ENCODE results near the gene TMC6.

Gene TMC6

DNA sequence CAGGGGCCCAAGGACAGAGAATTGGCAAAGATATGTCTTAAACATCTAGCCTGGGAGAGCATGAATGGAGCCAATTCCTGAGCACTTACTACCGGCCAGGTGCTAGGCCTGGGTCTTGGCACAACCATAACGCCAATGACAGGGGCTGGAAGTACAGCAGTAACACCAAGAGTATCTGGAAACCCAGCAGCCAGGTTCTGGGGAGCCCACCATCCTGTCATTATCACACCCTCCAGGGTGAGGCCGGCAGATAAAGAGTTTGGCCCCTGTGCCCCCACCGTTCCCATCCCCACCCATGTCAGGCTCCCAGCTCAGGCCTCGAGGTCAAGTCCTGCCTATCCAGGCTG lies 1.5 kb upstream of the TMC6 start:
- H3K27ac ChIP-seq: peak overlapping the region; percentile 98
- H3K4me1 ChIP-seq (ENCODE audit: control insufficient read depth in 1 of 2, insufficient read depth in 1 of 2, low read depth in 1 of 2, low read length in 1 of 2): peaks cover 87 to 92% of the 10 kb centered on the region in 2 experiments
- no peaks in the 10 kb centered on the region for H3K9me3 ChIP-seq
- H3K4me3 ChIP-seq (ENCODE audit: low read depth in 1 of 2, low read length in 1 of 2): peak overlapping the region; percentile 80 to 87
- H3K36me3 ChIP-seq: peaks cover 38% of the 10 kb centered on the region
- TF ChIP-seq, protein P1, sequence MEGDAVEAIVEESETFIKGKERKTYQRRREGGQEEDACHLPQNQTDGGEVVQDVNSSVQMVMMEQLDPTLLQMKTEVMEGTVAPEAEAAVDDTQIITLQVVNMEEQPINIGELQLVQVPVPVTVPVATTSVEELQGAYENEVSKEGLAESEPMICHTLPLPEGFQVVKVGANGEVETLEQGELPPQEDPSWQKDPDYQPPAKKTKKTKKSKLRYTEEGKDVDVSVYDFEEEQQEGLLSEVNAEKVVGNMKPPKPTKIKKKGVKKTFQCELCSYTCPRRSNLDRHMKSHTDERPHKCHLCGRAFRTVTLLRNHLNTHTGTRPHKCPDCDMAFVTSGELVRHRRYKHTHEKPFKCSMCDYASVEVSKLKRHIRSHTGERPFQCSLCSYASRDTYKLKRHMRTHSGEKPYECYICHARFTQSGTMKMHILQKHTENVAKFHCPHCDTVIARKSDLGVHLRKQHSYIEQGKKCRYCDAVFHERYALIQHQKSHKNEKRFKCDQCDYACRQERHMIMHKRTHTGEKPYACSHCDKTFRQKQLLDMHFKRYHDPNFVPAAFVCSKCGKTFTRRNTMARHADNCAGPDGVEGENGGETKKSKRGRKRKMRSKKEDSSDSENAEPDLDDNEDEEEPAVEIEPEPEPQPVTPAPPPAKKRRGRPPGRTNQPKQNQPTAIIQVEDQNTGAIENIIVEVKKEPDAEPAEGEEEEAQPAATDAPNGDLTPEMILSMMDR (IDR thresholded peaks at IDR 0.05): no peak
- H3K27me3 ChIP-seq: no peaks in the 10 kb centered on the region

DNA sequence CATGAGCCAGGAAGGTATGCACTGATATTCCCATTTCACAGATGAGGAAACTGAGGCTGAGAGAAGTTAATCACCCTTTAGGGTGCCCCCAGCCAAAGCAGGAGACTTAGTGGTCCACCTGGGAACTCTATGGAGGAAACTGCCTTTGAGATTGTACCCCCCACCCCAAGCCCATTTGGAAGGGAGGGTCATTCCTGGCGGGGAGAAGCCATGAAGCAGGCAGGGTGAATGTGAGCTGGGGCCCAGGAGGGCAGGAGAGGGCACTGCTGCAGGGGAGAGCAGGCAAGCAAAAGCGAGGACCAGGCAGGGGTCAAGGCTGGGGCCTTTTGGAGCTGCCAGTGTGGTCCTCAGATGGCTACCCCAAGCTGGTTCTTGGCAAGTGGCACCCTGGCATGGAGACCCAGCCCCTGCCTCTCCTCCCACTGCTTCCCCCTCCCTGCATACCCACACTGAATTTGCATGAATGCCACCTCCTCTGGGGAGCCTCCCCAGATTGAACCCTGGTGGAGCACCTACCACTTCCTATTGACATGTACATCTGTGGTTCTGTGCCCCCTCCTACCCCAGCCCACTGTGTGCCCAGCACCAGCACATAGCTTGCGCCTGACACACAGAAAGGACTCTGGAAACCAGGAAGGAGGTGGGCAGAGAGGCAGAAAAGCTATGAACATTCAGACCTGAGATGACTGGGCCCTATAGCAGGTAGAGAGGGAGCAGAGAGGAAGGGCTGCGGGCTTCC lies 965 bp upstream of the TMC6 start:
- Histone ChIP-seq H3K4me1 (ENCODE audit: control insufficient read depth in 1 of 2, insufficient read depth in 1 of 2, low read depth in 1 of 2, low read length in 1 of 2) (peaks cover 87 to 92% of the 10 kb centered on the region in 2 experiments), H3K27ac (peak overlapping the region; percentile 98)

DNA sequence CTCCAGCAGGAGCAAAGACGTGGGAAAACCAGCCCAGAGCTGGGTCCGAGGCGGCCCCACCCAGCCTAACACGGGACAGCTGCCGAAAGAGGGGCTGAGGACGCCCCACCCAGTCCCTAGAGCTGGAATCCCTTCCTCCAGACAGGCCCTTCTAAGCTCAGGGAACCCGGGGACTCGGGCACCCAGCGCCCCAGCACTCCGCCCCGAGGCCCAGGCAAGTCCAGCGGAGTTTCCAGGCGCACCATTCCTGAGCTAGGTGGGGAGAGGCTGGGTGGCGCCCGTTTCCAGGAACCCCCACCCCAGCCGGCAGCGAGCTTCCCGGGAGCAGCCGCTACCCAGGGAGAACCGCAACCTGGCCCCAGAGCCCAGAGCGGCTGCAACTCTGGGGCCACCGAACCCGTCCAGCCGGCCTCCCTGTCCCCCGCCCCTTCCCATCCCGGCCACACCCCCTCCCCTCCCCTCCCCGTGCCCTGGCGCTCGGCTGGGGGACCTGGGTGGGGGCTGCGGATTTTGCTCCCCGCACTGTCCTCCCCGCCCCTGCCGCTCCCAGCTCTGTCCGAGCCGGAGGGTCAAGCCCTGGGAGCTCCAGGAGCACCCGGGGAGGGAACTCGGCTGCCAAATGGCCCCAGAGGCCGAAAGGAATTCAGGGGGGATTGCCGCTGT lies 536 bp downstream of the TMC6 start:
- peak overlapping the region; percentile 80 to 87 for H3K4me3 ChIP-seq (ENCODE audit: low read depth in 1 of 2, low read length in 1 of 2)
- H3K9me3 ChIP-seq: no peaks in the 10 kb centered on the region
- peaks cover 38% of the 10 kb centered on the region for H3K36me3 ChIP-seq
- TF ChIP-seq, protein P1 (IDR thresholded peaks at IDR 0.05): no peak
- H3K27ac ChIP-seq: peak overlapping the region; percentile 98
- H3K27me3 ChIP-seq: no peaks in the 10 kb centered on the region
- peaks cover 81 to 92% of the 10 kb centered on the region in 2 experiments for H3K4me1 ChIP-seq (ENCODE audit: control insufficient read depth in 1 of 2, insufficient read depth in 1 of 2, low read depth in 1 of 2, low read length in 1 of 2)

More for the DNA sequence above, 965 bp upstream of the TMC6 start:
- Histone ChIP-seq H3K36me3 (peaks cover 38% of the 10 kb centered on the region), H3K27me3 (no peaks in the 10 kb centered on the region), H3K4me3 (ENCODE audit: low read depth in 1 of 2, low read length in 1 of 2) (peak overlapping the region; percentile 80 to 87), H3K9me3 (no peaks in the 10 kb centered on the region)
- TF ChIP-seq, protein P1 (IDR thresholded peaks at IDR 0.05): no peak

DNA sequence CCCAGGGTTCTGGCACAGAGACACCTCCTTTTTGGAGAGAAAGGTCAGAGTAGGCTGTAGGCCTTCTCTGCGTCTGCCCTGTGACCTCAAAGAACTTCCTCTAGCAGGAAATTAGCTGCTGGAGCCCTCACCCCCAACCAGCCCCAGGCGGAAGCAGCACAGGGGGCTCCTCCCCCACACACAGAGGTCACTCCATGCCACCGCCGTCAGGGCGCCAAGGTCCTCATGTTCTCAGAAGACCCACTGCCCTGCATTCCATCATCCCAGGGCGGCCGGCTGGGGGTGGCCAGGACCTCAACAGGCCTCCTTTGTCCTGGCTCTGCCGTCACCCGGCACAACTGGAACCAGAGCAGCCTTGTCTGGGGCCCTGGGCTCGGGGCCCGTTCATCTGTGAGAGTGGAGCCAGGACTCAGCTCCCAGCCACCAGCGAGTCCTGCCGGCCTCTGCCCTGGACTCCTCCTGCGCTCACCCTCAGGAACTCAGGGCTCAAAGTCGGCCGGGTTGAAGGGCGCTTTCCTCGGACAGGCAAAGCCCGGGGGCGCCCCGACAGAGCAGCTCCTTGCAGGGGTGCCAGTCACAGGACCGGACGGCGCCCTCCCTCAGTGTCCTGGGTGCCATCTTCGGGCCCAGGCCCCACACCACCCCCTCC lies 1.2 kb downstream of the TMC6 start:
- Histone ChIP-seq H3K27me3 (no peaks in the 10 kb centered on the region), H3K4me1 (ENCODE audit: control insufficient read depth in 1 of 2, insufficient read depth in 1 of 2, low read depth in 1 of 2, low read length in 1 of 2) (peaks cover 74 to 91% of the 10 kb centered on the region in 2 experiments), H3K27ac (peak overlapping the region; percentile 98), H3K36me3 (peaks cover 41% of the 10 kb centered on the region), H3K9me3 (no peaks in the 10 kb centered on the region), H3K4me3 (ENCODE audit: low read depth in 1 of 2, low read length in 1 of 2) (peak overlapping the region; percentile 80 to 87)
- TF ChIP-seq, protein P1 (IDR thresholded peaks at IDR 0.05): no peak

DNA sequence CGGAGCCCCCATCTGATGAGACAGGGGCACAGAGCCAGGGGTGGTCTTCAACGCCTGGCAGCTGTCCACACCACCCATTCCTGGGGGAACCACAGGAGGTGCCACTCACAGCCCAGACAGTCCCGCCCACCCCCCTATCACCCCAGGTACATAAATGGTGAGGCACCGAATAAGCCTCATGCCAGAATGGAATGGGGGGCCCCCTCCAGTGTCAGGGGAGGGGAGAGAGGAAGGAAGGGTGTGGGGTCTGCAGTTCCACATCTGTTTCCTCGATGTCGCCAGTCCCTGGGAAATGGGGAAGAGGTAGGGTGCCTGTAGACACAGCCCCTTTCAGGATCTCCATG lies 1.7 kb downstream of the TMC6 start:
- no peaks in the 10 kb centered on the region for H3K9me3 ChIP-seq
- H3K27ac ChIP-seq: peak overlapping the region; percentile 98
- H3K4me1 ChIP-seq (ENCODE audit: control insufficient read depth in 1 of 2, insufficient read depth in 1 of 2, low read depth in 1 of 2, low read length in 1 of 2): peaks cover 76 to 91% of the 10 kb centered on the region in 2 experiments
- H3K36me3 ChIP-seq: peaks cover 46% of the 10 kb centered on the region
- peak overlapping the region; percentile 80 to 87 for H3K4me3 ChIP-seq (ENCODE audit: low read depth in 1 of 2, low read length in 1 of 2)
- TF ChIP-seq, protein P1 (IDR thresholded peaks at IDR 0.05): no peak
- no peaks in the 10 kb centered on the region for H3K27me3 ChIP-seq
